Caki2 (cell line): ENCODE data around the gene CLASRP. TPM values are rescaled to one million over a fixed set of nuclear protein-coding genes. Genes with fewer than 3 reads are reported as not detected.

Experiments used
- DNase-seq: peaks from one replicate; pipeline ENCODE4 v3.0.0-alpha.2; 2015; ENCODE audit warnings: low read depth
- in situ Hi-C: cut with HindIII; loops from 2 replicates; pipeline ENCODE4 v1.10.0; 2016; ENCODE audit warnings: low sequenced_read_pairs, low pct_unique_long_range_greater_than_20kb, mixed read lengths
- total RNA-seq: library from RNA; depleted of rRNA; stranded (reverse); fragments of >200 nt; shearing (Covaris generic); gene quantifications from 2 replicates; pipeline ENCODE4 v1.2.3, GENCODE V29; 2014; ENCODE audit warnings: low replicate concordance

Gene CLASRP
- total RNA-seq, 1 experiment from 2014 or later: 13.8 TPM

DNA sequence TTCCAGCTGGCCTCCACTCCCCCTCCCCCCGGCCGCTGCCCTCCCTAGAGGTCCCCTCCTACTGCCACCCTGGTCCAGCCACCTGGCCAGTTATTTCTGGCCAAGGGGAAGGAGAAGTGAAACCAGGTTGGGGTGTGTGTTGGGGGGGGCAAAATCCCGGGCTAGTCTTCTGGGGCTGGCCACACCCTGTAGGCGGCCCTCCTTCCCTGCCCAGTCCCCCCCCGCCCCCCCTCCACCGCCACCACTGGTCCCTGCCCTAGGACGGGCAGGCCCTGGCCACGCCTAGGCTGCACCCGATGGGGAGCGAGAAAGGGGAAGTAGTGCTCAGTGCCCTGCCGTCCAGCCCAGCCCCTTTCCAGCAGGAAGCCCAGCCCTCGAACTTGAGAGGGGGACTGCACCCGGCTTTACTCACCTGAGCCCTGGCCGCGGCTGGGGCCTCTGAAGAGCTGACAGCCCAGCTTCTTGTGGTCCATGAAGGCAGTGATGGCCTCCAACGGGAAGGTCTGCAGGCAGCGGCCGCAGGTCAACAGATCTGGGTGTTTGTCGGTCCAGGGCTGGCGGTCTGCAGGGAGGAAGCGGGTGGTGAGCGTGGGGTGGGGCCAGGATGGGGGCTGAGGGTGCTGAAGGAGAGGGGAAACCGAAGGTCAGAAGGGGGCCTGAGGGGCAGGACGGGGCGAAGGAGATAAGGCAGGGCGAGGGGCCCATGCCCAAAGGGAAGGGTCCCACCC, 36.6 kb downstream of the CLASRP start:
- DNase-seq: peak; percentile 88
- in situ Hi-C loops: no loop called here

- in situ Hi-C loops: no loop called here
- peak; percentile 77 for DNase-seq
These were observed 37.4 kb downstream of the CLASRP start, which contains the start of gene ZNF296 for GRCh38 chr19:45076029-45076850. Gene ZNF296, minus strand, starts transcription at chr19:45076478. Its CDS starts 105 bp downstream, at chr19:45076373.

GRCh38 chr19:45076851-45077730, 38.2 kb downstream of the CLASRP start:
- in situ Hi-C loops: no loop called here
- DNase-seq: no peak

DNA sequence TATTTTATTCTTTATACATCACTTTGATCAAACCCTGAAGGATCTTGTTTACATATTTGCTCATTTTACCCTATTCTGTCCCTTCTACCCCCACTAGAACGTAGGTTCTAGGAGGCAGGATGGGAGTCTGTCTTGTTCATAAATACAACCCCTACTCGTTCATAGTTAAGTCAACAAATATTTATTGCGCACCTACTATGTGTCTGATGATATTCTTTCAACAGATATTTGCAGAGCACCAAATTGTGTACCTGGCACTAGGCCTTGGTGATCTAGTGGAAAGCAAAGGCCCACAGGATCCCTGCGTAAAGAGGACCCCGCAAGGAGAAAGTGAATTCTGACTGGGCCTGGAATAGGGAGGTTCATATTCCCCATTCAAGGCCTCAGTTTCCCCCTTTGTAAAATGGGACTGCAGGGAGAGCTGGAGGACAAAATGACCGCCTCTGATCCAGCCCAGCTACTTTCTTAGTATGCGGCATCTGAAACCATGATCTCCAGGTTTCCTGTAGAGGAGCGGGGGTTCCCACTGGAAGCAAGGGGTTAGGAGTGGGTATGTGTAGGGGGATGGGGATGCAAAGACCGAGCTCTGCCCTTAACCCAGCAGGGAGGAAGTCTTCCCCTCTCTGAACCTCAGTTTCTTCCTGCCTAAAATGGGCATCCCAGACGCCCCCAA, 39.7 kb downstream of the CLASRP start:
- no peak for DNase-seq
- in situ Hi-C loops: no loop called here

DNA sequence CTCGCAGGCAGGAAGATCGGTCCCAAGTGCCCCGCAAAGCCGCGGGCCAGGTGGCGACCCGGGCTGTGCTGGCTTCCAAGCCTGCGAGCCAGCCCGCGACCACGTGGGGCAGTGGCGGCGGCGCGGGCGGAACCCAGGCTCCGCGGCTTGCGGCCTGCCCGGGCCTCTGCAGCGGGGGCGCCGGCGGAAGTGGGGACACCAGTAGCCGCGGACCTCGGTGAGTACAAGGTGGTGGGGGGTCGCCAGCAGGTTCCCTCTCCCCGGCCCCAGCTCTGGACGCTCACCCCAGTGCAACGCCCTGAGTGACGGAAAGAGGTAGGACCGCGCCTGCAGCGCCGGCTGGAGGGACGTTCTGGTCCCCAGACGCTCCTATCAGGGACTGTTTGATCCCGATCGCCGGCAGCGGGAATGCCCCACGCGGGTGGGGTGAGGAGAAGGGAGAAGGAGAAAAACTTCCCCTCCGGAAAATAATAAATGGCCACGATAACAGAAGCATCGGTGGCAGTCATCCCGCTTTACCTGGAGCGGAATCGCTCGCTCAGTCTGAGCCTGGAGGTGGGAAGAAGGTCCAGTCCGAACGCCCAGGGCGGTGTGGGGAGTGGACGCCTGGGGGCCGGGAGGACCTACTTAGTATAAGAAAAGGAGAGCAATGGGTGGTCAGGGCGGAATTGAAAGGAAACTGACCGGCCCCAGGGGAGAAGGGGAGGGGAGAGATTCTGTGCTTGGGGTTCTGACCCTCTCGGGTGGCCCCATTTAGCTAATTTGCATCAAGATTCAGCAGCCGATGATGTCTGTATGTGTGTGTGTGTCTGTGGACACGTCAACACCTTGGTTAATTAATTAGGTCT, 40.4 kb downstream of the CLASRP start, which contains the start of gene GEMIN7:
TSS of gene GEMIN7 (plus strand) at position 198 of the 848 bp plus-strand sequence. CDS start 10,855 bp downstream, outside the sequence.
- DNase-seq: peak; percentile 77
- in situ Hi-C loops: no loop called here

GRCh38 chr19:45079911-45080370, 41.1 kb downstream of the CLASRP start:
- in situ Hi-C loops: no loop called here
- DNase-seq: no peak

GRCh38 chr19:45082170-45082569, 43.3 kb downstream of the CLASRP start:
- DNase-seq: no peak
- in situ Hi-C loops: no loop called here

GRCh38 chr19:45086480-45086879, 47.6 kb downstream of the CLASRP start:
- in situ Hi-C loops: no loop called here
- no peak for DNase-seq

DNA sequence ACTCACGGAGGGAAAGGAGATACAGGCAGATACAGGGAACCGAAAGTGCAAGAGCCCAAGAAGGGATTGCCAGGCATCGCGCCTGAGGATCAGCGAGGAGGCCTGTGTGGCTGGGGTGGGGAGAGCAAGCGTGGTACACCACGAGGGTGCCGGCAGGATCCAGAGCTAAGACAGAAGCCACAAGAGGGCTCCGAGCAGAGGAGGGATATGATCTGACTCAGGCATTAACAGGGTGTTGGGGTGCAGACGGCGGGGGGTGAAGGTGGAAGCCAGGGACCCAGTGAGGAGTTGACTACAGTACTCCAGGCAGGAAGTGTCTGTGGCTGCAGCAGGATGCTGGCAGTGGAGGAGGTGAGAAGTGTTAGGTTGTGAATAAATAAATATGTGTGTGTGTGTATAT, 48.7 kb downstream of the CLASRP start:
- DNase-seq: no peak
- in situ Hi-C loops: no loop called here

GRCh38 chr19:45090034-45090433, 51.2 kb downstream of the CLASRP start:
- in situ Hi-C loops: no loop called here
- DNase-seq: no peak

- no peak for DNase-seq
- in situ Hi-C loops: no loop called here
These were observed 51.8 kb downstream of the CLASRP start for GRCh38 chr19:45090606-45091005.

DNA sequence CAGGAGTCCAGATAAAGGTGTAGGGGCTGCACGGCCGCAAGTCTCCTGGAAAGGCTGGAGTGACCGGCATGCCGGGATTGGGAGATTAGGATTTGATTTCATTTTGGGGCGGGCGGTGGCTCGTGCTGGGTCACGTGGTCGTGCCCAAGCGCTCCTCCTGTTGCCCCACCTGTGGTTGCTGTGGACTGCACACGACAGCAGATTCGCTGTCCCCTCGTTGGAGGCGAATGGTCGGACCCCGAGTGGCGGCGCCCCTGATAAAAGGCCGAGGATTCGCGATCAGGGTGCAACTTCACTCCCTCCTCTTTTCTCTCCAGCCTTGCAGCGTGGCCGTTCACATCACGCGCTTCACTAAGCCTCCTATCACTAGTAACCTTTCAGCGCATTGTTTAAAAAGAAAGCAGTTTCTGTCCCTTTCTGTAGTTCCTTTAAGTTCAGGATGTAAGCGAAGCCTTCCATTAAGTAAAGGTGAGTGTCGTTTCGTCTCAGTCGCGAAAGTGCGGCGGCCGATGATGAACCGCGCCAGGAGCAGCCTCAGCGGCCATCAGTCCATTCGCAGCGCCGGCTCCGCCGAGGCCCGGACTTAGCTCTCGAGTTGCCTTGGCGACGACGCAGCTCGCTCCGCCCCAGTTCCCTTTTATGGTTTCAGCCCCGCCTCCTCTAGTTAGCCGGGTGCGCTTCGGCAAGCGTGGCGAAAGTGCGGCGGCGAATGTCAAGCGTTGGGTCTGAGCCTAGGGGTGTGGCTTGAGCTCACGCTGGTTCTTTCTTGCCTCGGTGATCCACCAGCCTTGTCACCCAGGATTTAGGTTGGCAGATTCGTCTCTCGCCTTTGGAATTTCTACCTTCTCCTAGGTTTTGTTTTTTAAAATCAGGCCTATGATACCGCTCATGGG, 52.4 kb downstream of the CLASRP start:
- peak; percentile 99 for DNase-seq
- in situ Hi-C loops: no loop called here

- peak; percentile 97 for DNase-seq
- in situ Hi-C loops: no loop called here
These were observed 54.2 kb downstream of the CLASRP start, which contains the start of gene PPP1R37 for GRCh38 chr19:45092747-45093678. Gene PPP1R37, plus strand, starts transcription at chr19:45093179. Its CDS starts 147 bp downstream, at chr19:45093326.

GRCh38 chr19:45094137-45094536, 55.3 kb downstream of the CLASRP start:
- DNase-seq: no peak
- in situ Hi-C loops: no loop called here

- DNase-seq: no peak
- in situ Hi-C loops: no loop called here
These were observed 55.9 kb downstream of the CLASRP start for GRCh38 chr19:45094707-45095106.
